GM13977 (cell line): ENCODE measurements around the gene NAT9.

Experiments
- DNase-seq: peaks from one replicate; pipeline ENCODE4 v3.0.0; 2012; ENCODE audit warnings: low spot score
- CTCF ChIP-seq: IDR thresholded peaks from 2 replicates; pipeline ENCODE4 v1.5.1; 2012; ENCODE audit warnings: mild to moderate bottlenecking, control low read depth; ENCODE audit not compliant: insufficient read depth; ENCODE audit errors: extremely low read depth, missing control alignments
- in situ Hi-C: fragments of 300-500 bp; cut with MboI; formaldehyde crosslinking; loops from one replicate; pipeline ENCODE4 v1.12.0; 2022; ENCODE audit warnings: low sequenced_read_pairs, low pct_unique_long_range_greater_than_20kb, mixed read lengths, inconsistent platforms; ENCODE audit not compliant: unreplicated experiment

NAT9 gene

GRCh38 chr17:74739227-74739831 is 36.8 kb downstream of the NAT9 start:
- in situ Hi-C loops, result no loop called here
- no peak for DNase-seq
- TF ChIP-seq CTCF, result no peak

- no peak for TF ChIP-seq CTCF
- in situ Hi-C loops, result no loop called here
- DNase-seq, result peak; percentile 90
These were observed 37.8 kb downstream of the NAT9 start for GRCh38 chr17:74738051-74738996.

- DNase-seq, result peak; percentile 70
- in situ Hi-C loops, result no loop called here
- peak; percentile 60 for TF ChIP-seq CTCF
These were observed 38.7 kb downstream of the NAT9 start for GRCh38 chr17:74737299-74738050.

- DNase-seq, result peak; percentile 77
- in situ Hi-C loops, result no loop called here
These were observed 39.4 kb downstream of the NAT9 start, which contains the start of gene RAB37 for GRCh38 chr17:74736513-74737298. TSS of gene RAB37 (plus strand) at chr17:74737256. CDS start at chr17:74737273, 17 bp downstream.

GRCh38 chr17:74734256-74734655 is 41.9 kb downstream of the NAT9 start:
- in situ Hi-C loops, result no loop called here
- no peak for TF ChIP-seq CTCF
- DNase-seq, result no peak

More at GRCh38 chr17:74736513-74737298, 39.4 kb downstream of the NAT9 start, which contains the start of gene RAB37:
- peak; percentile 86 for TF ChIP-seq CTCF
